HG03039 (cell line): ENCODE results near the gene STX17.

ENCODE experiments used
- ATAC-seq: cut with Tn5 transposase; IDR thresholded peaks from one replicate; pipeline ENCODE4 v1.9.1; 2021; ENCODE audit warnings: mild to moderate bottlenecking, moderate library complexity; ENCODE audit not compliant: unreplicated experiment

STX17 gene

GRCh38 chr9:99905833-99906402 is 536 bp upstream of the STX17 start:
- ATAC-seq = no peak

GRCh38 chr9:99907208-99907532 is 716 bp downstream of the STX17 start:
- ATAC-seq = no peak

GRCh38 chr9:99911600-99911999 is 5.1 kb downstream of the STX17 start:
- ATAC-seq = no peak

GRCh38 chr9:99916650-99917049 is 10.2 kb downstream of the STX17 start:
- ATAC-seq = no peak

GRCh38 chr9:99918134-99918533 is 11.7 kb downstream of the STX17 start:
- no peak for ATAC-seq

GRCh38 chr9:99919930-99920329 is 13.5 kb downstream of the STX17 start:
- no peak for ATAC-seq

- no peak for ATAC-seq
Observed at GRCh38 chr9:99921875-99922710, 15.6 kb downstream of the STX17 start.

- ATAC-seq = no peak
Observed at GRCh38 chr9:99922711-99923030, 16.2 kb downstream of the STX17 start.

GRCh38 chr9:99925541-99925940 is 19.1 kb downstream of the STX17 start:
- ATAC-seq = no peak

- ATAC-seq = no peak
Observed at GRCh38 chr9:99929652-99930051, 23.2 kb downstream of the STX17 start.

- ATAC-seq = no peak
Observed at GRCh38 chr9:99931155-99931840, 24.8 kb downstream of the STX17 start.

GRCh38 chr9:99936947-99937587 is 30.6 kb downstream of the STX17 start:
- ATAC-seq = no peak

- ATAC-seq = no peak
Observed at GRCh38 chr9:99947395-99947794, 40.9 kb downstream of the STX17 start.

GRCh38 chr9:99948482-99948881 is 42.0 kb downstream of the STX17 start:
- no peak for ATAC-seq

- ATAC-seq = no peak
Observed at GRCh38 chr9:99948896-99949295, 42.4 kb downstream of the STX17 start.

GRCh38 chr9:99953861-99954507 is 47.5 kb downstream of the STX17 start:
- ATAC-seq = no peak

GRCh38 chr9:99954819-99955218 is 48.4 kb downstream of the STX17 start:
- no peak for ATAC-seq

GRCh38 chr9:99955606-99956005 is 49.2 kb downstream of the STX17 start:
- ATAC-seq = no peak

- ATAC-seq = no peak
Observed at GRCh38 chr9:99962680-99963261, 56.3 kb downstream of the STX17 start.

GRCh38 chr9:99964336-99964735 is 57.9 kb downstream of the STX17 start:
- ATAC-seq = no peak

GRCh38 chr9:99966001-99966400 is 59.5 kb downstream of the STX17 start:
- ATAC-seq = no peak
